ENCODE measurements around the gene PBX3. TPM values are rescaled to one million over a fixed set of nuclear protein-coding genes. Genes with fewer than 3 reads are reported as not detected.

Gene PBX3
- total RNA-seq, 6 experiments from 2014 or later, result 13.0 to 20.2 (median 15.0) TPM

GRCh38 chr9:125988479-125989050 lies 241.4 kb downstream of the PBX3 start:
- peak; percentile 8 to 38 (median 22) for DNase-seq
- no peak overlapping the region for H3K4me3 ChIP-seq
- 76% methylated on average over 4 of the region's 9 CpGs for WGBS (ENCODE audit: insufficient coverage, low coverage, low lambda C conversion rate, missing lambda C conversion rate)
- no peaks in the 10 kb centered on the region for H3K9me3 ChIP-seq
- no peaks in the 10 kb centered on the region for H3K36me3 ChIP-seq
- intact Hi-C loops (cut with DNase I), result no loop called here
- H3K27ac ChIP-seq, result no peak overlapping the region
- ATAC-seq, result no peak
- TF ChIP-seq POLR2A (IDR thresholded peaks at IDR 0.05), result no peak
- no peak for TF ChIP-seq CTCF (IDR thresholded peaks at IDR 0.05)
- no peaks in the 10 kb centered on the region for H3K27me3 ChIP-seq
- no peaks in the 10 kb centered on the region for H3K4me1 ChIP-seq

GRCh38 chr9:125989090-125989501 lies 241.9 kb downstream of the PBX3 start:
- Histone ChIP-seq H3K4me3 (no peak overlapping the region), H3K36me3 (no peaks in the 10 kb centered on the region), H3K9me3 (no peaks in the 10 kb centered on the region), H3K4me1 (no peaks in the 10 kb centered on the region), H3K27me3 (no peaks in the 10 kb centered on the region), H3K27ac (no peak overlapping the region)
- no peak for TF ChIP-seq CTCF (IDR thresholded peaks at IDR 0.05)
- ATAC-seq (peak in 1 of 4 donors; percentile 13), DNase-seq (peak; percentile 11 to 32 (median 27))
- 76% methylated on average over 3 of the region's 8 CpGs for WGBS (ENCODE audit: insufficient coverage, low coverage, low lambda C conversion rate, missing lambda C conversion rate)
- intact Hi-C loops (cut with DNase I), result no loop called here

- Histone ChIP-seq H3K27ac (no peak overlapping the region), H3K4me1 (no peaks in the 10 kb centered on the region), H3K9me3 (no peaks in the 10 kb centered on the region), H3K36me3 (no peaks in the 10 kb centered on the region), H3K4me3 (no peak overlapping the region), H3K27me3 (no peaks in the 10 kb centered on the region)
- WGBS (ENCODE audit: insufficient coverage, low coverage, low lambda C conversion rate, missing lambda C conversion rate), result 80% methylated on average over 1 of the region's 12 CpGs
- TF ChIP-seq CTCF (IDR thresholded peaks at IDR 0.05), result no peak
- no peak for TF ChIP-seq POLR2A (IDR thresholded peaks at IDR 0.05)
- ATAC-seq (no peak), DNase-seq (peak; percentile 12 to 33 (median 27))
- intact Hi-C loops (cut with DNase I), result no loop called here
Measured at GRCh38 chr9:125989524-125990180, 242.5 kb downstream of the PBX3 start.

- ATAC-seq, result no peak
- TF ChIP-seq POLR2A (IDR thresholded peaks at IDR 0.05) (no peak), CTCF (IDR thresholded peaks at IDR 0.05) (no peak)
- no peaks in the 10 kb centered on the region for H3K36me3 ChIP-seq
Measured at GRCh38 chr9:125990186-125990792, 243.1 kb downstream of the PBX3 start.

More at GRCh38 chr9:125990186-125990792, 243.1 kb downstream of the PBX3 start:
- DNase-seq, result peak; percentile 8 to 33 (median 25)
- intact Hi-C loops (cut with DNase I), result no loop called here
- H3K4me1 ChIP-seq, result no peaks in the 10 kb centered on the region
- no peaks in the 10 kb centered on the region for H3K9me3 ChIP-seq
- no peaks in the 10 kb centered on the region for H3K27me3 ChIP-seq
- no peak overlapping the region for H3K4me3 ChIP-seq
- no peak overlapping the region for H3K27ac ChIP-seq
- 90% methylated on average over 8 of the region's 16 CpGs for WGBS (ENCODE audit: insufficient coverage, low coverage, low lambda C conversion rate, missing lambda C conversion rate)
